Inferior parietal cortex (tissue), 1 donor: Measurements from ENCODE around the gene GRIP1.

Source experiments
- DNase-seq: peaks from one replicate; pipeline ENCODE4 v3.0.0-alpha.2; 2016; ENCODE audit errors: extremely low spot score

GRIP1 gene

GRCh38 chr12:66598608-66599007, 80.3 kb downstream of the GRIP1 start:
- DNase-seq: no peak

- no peak for DNase-seq
These were observed 80.8 kb downstream of the GRIP1 start for GRCh38 chr12:66598079-66598478.

DNA sequence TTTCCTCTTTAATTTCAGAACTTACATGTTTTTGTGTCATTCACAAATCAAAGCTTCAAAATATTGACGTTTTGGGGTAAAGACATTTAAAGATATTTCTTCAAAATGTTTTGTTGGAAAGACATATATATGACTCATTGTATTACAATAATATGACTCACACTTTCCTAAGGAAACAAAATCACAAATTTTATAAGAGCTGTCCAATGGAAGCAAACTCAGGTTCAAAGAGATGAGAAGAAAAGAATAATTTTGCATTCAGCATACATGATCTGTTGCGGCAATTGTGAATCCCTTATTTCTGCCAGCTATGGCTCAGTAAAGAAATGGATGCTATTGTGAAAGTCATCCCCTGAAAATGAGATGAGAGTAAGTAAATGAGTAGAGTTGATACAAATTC, 82.7 kb downstream of the GRIP1 start:
- no peak for DNase-seq

DNA sequence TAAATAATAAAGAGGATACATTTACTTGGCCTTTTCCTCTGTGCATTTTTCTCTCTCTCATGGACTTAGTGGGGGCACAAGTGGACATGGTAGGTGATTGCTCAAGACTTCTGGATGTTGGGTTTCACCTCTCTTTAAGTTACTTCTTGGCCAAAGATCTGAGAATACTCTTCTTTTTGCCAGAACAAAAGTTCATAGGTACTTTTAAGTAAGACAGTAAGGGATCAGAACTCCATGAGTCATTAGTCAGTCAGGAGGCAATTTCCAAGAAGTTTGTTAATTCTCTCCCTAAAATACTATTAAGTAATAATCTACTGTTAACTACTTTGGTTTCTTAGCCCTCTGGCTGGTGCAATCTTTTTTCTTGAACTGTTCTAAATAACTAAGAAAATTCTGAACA, 84.2 kb downstream of the GRIP1 start:
- DNase-seq: no peak

DNA sequence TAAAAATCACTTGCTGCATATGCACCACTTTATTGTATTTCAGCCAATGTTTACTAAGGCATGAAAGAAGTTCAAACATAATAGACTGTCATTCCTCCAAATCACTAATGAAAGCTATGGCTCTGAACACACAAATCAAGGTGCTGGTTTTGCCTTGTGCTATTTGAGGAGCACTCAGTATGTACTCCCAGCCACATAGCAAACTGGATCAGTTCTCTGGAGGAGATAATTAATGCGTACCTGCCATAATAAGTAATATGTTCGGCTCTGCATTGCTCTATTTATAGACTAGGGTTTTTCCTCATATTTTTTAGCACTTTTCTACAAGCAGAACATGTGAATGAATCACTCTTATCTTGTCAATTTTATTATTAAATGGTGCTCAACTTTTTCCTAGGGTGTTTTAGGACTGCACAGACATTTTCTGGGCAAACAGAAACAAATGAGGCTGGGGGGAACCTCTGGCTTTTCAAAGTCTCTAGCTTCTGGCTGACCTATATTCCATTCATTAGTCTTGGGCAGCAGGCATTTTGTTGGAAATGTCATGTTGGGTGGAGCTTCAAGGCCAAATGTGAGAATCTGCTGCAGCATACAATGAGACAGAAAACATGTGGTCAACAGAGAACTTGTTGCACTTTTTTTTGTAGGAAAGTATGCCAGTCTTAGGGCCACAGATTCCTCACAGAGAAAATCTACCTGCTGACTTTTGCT, 88.4 kb downstream of the GRIP1 start:
- DNase-seq: no peak

DNA sequence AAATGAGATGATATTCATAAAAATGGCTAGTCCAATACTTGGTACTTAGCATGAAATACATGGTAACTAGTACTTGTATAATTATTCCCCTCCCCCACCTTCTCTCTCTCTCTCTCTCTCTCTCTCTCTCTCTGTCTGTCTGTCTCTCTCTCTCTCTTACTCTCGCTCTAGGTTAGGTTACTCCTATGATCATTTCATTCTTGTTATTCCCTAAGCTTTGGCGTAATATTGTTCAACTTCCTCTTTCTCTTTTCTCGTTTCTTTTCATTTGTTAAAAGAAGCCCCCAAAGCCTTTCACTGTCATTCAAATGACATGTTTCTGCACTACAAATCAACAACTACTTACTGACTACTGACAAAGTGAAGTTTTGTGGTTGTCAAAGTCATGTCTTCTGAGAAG, 89.8 kb downstream of the GRIP1 start:
- DNase-seq: no peak

- DNase-seq: no peak
These were observed 91.0 kb downstream of the GRIP1 start for GRCh38 chr12:66587912-66588311.

- DNase-seq: no peak
These were observed 94.2 kb downstream of the GRIP1 start for GRCh38 chr12:66584673-66585072.

DNA sequence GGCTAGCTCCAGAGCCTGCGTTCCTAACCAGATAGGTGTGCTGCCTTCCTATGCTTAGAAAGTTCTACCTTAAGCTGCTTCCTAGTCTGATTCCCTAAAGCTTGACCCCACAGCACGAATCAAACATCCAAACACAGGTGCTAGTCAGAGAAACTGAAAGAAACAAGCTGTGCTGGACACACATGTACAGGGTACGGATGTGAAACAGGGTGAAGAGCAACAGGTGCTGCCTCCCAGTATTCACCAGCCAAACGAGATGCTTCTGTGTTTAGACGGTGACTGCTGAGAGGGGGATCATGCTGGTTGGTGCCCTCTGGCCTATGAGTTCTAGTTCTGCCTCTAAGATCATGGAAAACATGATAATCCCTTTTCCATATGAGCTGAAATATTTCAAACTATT, 105.3 kb downstream of the GRIP1 start:
- no peak for DNase-seq

GRCh38 chr12:66572845-66573244, 106.0 kb downstream of the GRIP1 start:
- no peak for DNase-seq

DNA sequence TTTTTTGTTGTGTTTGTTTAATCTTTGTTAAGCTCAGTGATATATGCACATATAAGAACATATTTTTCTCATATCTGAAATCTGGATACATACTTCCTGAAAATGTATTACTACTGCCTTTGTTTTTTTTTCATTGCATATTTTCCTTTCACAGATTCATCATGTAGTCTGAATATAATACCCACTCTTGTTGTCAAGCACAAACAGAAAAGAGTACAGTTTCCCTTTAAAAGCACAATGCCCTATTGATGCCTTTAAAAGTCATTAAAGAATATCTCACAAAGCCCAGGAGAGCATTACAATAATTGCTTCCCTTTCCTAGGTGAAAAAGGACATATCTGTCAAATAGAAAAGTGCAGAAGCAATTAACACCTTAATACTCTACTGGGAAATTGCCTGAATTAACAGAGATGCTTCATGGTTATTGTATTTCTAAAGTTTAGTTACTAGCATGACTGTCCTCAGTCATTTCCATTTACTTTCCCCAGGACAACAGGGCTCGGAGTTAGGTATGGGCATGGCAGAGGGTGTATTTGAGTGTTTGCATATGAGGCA, 107.4 kb downstream of the GRIP1 start:
- no peak for DNase-seq

- no peak for DNase-seq
These were observed 115.7 kb downstream of the GRIP1 start for GRCh38 chr12:66563220-66563619.

DNA sequence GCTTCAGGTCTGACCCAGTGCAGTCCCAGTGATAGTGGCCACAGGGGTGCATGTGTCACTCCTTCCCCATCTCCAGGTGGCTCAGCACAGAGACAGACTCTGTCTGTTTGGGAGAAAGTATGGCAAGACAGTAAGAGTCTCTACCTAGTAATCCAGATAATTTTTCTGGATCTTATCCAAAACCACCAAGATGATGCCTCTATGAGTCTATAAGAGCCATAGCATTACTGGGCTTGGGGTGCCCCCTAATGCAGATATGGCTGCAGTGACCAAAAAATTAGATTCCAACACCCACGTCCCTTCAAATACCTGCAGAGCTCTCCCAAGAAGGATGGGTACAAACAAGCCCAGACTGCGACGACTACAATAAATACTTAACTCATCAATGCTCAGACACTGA, 123.8 kb downstream of the GRIP1 start:
- DNase-seq: no peak

GRCh38 chr12:66552716-66553115, 126.2 kb downstream of the GRIP1 start:
- no peak for DNase-seq

DNA sequence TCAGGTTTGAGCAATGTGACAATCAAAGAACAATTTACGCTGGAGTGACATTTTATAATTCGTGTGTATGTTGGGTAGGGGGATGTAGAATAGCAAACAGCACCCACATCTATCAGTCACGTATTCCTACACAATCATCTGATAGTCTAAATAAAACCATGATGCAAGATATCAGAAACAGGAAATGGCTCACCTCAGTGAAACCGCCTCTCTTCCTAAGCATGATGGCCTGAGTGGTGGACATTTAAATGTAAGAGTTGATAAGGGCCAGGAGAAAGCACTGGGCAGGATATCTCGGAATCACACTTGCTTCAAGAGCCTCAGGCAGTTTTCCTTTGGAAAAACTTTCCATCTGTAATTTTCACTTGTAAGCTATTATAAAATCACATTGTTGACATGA, 128.2 kb downstream of the GRIP1 start:
- DNase-seq: no peak

DNA sequence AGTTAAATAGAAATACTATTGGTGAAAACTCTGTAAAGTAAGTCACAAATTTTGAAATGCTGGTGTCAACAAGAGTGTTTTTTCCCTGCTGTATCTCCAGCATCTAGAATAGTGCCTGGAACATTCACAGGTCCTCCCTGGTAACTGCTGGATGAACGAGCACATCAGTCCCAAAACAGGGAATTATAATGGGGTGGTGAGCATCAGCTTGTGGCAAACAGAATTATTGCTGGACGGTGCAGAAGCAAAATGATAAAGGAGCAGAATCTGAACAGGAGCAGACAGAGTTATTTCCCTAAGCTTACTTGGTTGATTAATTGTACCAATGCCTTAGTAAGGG, 129.9 kb downstream of the GRIP1 start:
- no peak for DNase-seq

- DNase-seq: no peak
These were observed 130.4 kb downstream of the GRIP1 start for GRCh38 chr12:66548338-66549049.

- no peak for DNase-seq
These were observed 137.4 kb downstream of the GRIP1 start for GRCh38 chr12:66541426-66541825.

GRCh38 chr12:66539431-66539830, 139.4 kb downstream of the GRIP1 start:
- DNase-seq: no peak

DNA sequence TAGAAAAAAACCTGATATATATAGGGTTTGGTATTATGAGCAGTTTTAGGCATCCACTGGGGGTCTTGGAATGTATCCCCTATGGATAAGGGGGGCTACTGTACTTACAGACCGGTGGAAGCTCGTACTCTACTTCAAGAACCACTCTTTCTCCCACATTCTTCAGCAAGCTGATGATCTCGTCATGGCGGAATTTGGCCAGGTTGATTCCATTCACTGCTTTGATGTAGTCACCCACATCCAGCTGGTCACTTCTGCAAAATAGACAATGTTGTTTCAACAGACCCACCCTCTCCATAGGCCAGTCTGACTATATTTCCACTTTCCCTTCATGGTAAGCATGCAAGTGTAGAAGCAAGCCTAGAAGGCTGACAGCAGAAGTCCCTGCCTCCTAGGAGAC, 139.9 kb downstream of the GRIP1 start:
- DNase-seq: no peak

DNA sequence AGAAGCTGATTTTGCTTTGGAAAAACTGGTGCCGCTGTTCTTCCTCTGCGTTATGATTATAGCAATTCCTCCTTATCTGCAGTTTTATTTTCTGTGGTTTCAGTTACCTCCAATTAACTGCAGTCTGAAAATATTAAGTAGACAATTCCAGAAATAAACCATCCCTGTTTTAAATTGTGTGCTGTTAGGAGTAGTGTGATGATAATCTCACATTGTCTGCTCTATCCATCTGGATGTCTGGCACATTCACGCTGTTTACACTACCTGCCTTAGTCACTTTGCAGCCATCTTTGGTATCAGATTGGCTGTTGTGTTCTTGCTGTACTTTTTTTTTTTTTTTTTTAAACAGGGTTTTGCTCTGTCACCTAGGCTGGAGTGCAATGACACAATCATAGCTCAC, 141.0 kb downstream of the GRIP1 start:
- no peak for DNase-seq

- DNase-seq: no peak
These were observed 145.1 kb downstream of the GRIP1 start for GRCh38 chr12:66533767-66534166.

- no peak for DNase-seq
These were observed 147.1 kb downstream of the GRIP1 start for GRCh38 chr12:66531766-66532165.
